GM12878 (cell line): ENCODE results near the gene TBC1D19.

Source experiments
- ATF3 ChIP-seq: IDR thresholded peaks from 2 replicates; pipeline ENCODE4 v1.6.1; 2011; ENCODE audit warnings: low read depth, mild to moderate bottlenecking, low read length, moderate library complexity, borderline replicate concordance; ENCODE audit errors: extremely low read depth
- BRCA1 ChIP-seq: IDR thresholded peaks from 2 replicates; pipeline ENCODE4 v1.6.1; 2011; ENCODE audit warnings: low read depth, low read length, improper control_type of control experiment
- CTCF ChIP-seq, 3 experiments: IDR thresholded peaks in 2 of 3; conservative IDR thresholded peaks in 1 of 3; 2 replicates each; pipeline ENCODE4 v1.5.1; 2011; ENCODE audit warnings: low read depth in 3 of 3, low read length in 3 of 3, mild to moderate bottlenecking in 3 of 3, control low read depth in 2 of 3, moderate library complexity in 2 of 3, inconsistent platforms in 1 of 3, mixed read lengths in 1 of 3; ENCODE audit not compliant: control insufficient read depth in 2 of 3, insufficient read depth in 1 of 3; ENCODE audit errors: extremely low read depth in 1 of 3
- E2F4 ChIP-seq: IDR thresholded peaks from 2 replicates; pipeline ENCODE4 v1.6.1; 2012; ENCODE audit warnings: low read depth, low read length, improper control_type of control experiment
- IRF4 ChIP-seq: IDR thresholded peaks from 2 replicates; pipeline ENCODE4 v1.6.1; 2011; ENCODE audit warnings: low read depth, low read length
- MYC ChIP-seq: IDR thresholded peaks from 2 replicates; pipeline ENCODE4 v1.6.1; 2011; ENCODE audit warnings: mild to moderate bottlenecking, low read length, moderate library complexity, inconsistent platforms; ENCODE audit not compliant: insufficient read depth, insufficient replicate concordance, insufficient read length, severe bottlenecking
- PAX5 ChIP-seq: IDR thresholded peaks from 2 replicates; pipeline ENCODE4 v1.6.1; 2011; ENCODE audit warnings: low read depth, low read length, borderline replicate concordance
- POLR2A ChIP-seq: IDR thresholded peaks from 2 replicates; pipeline ENCODE4 v1.6.1; 2011; ENCODE audit warnings: low read depth, mild to moderate bottlenecking, low read length
- ZNF274 ChIP-seq: IDR thresholded peaks from one replicate; pipeline ENCODE4 v1.8.0; 2011; ENCODE audit not compliant: insufficient read length, insufficient read depth
- ZSCAN29 ChIP-seq: fragments of 450-650 bp; IDR thresholded peaks from 2 replicates; pipeline ENCODE4 v1.6.1; 2017; ENCODE audit warnings: mild to moderate bottlenecking, moderate library complexity

GRCh38 chr4:26721685-26722084, 137.8 kb downstream of the TBC1D19 start:
- no peak for TF ChIP-seq CTCF (IDR thresholded peaks at IDR 0.05 in 2 of 3, conservative IDR thresholded peaks at IDR 0.05 in 1 of 3; ENCODE audit: control insufficient read depth in 2 of 3, extremely low read depth in 1 of 3, insufficient read depth in 1 of 3, low read depth in 3 of 3, low read length in 3 of 3)
- TF ChIP-seq PAX5, result no peak
- TF ChIP-seq IRF4, result no peak
- no peak for TF ChIP-seq POLR2A
- no peak for TF ChIP-seq ATF3
- no peak for TF ChIP-seq BRCA1
- TF ChIP-seq ZNF274, result no peak
- no peak for TF ChIP-seq ZSCAN29
- no peak for TF ChIP-seq E2F4
- no peak for TF ChIP-seq MYC
